Ammon's horn (tissue), 1 donor: ENCODE measurements around the gene KCNJ15.

ENCODE experiments used
- DNase-seq: peaks from one replicate; pipeline ENCODE4 v3.0.0-alpha.2; 2016; ENCODE audit warnings: low spot score

The KCNJ15 gene

GRCh38 chr21:38268864-38269575, 12.2 kb downstream of the KCNJ15 start:
- DNase-seq = no peak

- DNase-seq = no peak
Observed at GRCh38 chr21:38269576-38269936, 12.8 kb downstream of the KCNJ15 start.

GRCh38 chr21:38272215-38272614, 15.4 kb downstream of the KCNJ15 start:
- DNase-seq = no peak

GRCh38 chr21:38273745-38274542, 17.2 kb downstream of the KCNJ15 start:
- no peak for DNase-seq

GRCh38 chr21:38277501-38278131, 20.8 kb downstream of the KCNJ15 start:
- no peak for DNase-seq

- no peak for DNase-seq
Observed at GRCh38 chr21:38280454-38280853, 23.7 kb downstream of the KCNJ15 start.

- DNase-seq = no peak
Observed at GRCh38 chr21:38280867-38281266, 24.1 kb downstream of the KCNJ15 start.

- DNase-seq = no peak
Observed at GRCh38 chr21:38282921-38283320, 26.1 kb downstream of the KCNJ15 start.

GRCh38 chr21:38284216-38284615, 27.4 kb downstream of the KCNJ15 start:
- DNase-seq = no peak

GRCh38 chr21:38286739-38287471, 30.1 kb downstream of the KCNJ15 start:
- DNase-seq = no peak

GRCh38 chr21:38287476-38287875, 30.7 kb downstream of the KCNJ15 start:
- no peak for DNase-seq

- DNase-seq = peak; percentile 9
Observed at GRCh38 chr21:38289705-38290485, 33.1 kb downstream of the KCNJ15 start.

- DNase-seq = no peak
Observed at GRCh38 chr21:38290809-38291208, 34.0 kb downstream of the KCNJ15 start.

GRCh38 chr21:38291874-38292273, 35.1 kb downstream of the KCNJ15 start:
- DNase-seq = no peak

GRCh38 chr21:38293113-38293512, 36.3 kb downstream of the KCNJ15 start:
- no peak for DNase-seq

GRCh38 chr21:38293765-38294164, 37.0 kb downstream of the KCNJ15 start:
- DNase-seq = no peak

- no peak for DNase-seq
Observed at GRCh38 chr21:38294609-38295008, 37.8 kb downstream of the KCNJ15 start.

GRCh38 chr21:38295997-38296764, 39.4 kb downstream of the KCNJ15 start:
- DNase-seq = no peak

- peak; percentile 9 for DNase-seq
Observed at GRCh38 chr21:38297194-38297631, 40.4 kb downstream of the KCNJ15 start.

- DNase-seq = no peak
Observed at GRCh38 chr21:38297871-38298270, 41.1 kb downstream of the KCNJ15 start.

GRCh38 chr21:38298832-38299231, 42.0 kb downstream of the KCNJ15 start:
- DNase-seq = no peak
